IMR-90 (cell line): ENCODE data around the gene PARP3. TPM values are rescaled to one million over a fixed set of nuclear protein-coding genes. Genes with fewer than 3 reads are reported as not detected.
"Not testable (repeated sequence)": the region's sequence is repeated elsewhere in the genome, so short reads cannot be mapped to it uniquely, and the experiment has no call there.

Experiments
- ATAC-seq: fragments of 200-7000 bp; cut with Tn5 transposase; 2 replicates; pipeline ENCODE4 v1.9.1; 2020; ENCODE audit warnings: low read depth, mild to moderate bottlenecking, moderate library complexity
- BruUV-seq: library from RNA; stranded (reverse); fragments of 400-500 nt; replicated peaks from 2 replicates; lab custom pipeline; 2021; lab: Mats Ljungman, UMichigan
- CTCF ChIA-PET: fragments of 300-600 bp; formaldehyde crosslinking; extraction: SDS; loops from one replicate; lab custom pipeline; 2021; ENCODE audit warnings: antibody characterized with exemption; lab: Yijun Ruan, JAX
- POLR2A ChIA-PET: fragments of 300-600 bp; sonication (Branson Sonifier 250); formaldehyde crosslinking; loops from one replicate; lab custom pipeline; 2022; ENCODE audit warnings: antibody characterized with exemption; ENCODE audit not compliant: unreplicated experiment; lab: Charles Lee
- DNase-seq: peaks from one replicate; pipeline ENCODE4 v3.0.0; 2013
- H2AFZ ChIP-seq: replicated peaks from 2 replicates; pipeline ENCODE3; 2013; ENCODE audit warnings: low read length, mild to moderate bottlenecking; ENCODE audit not compliant: poor library complexity
- H2AK5ac ChIP-seq: 2 replicates; pipeline ENCODE4 v1.6.1; 2013; ENCODE audit warnings: low read depth, low read length, inconsistent platforms
- H2AK9ac ChIP-seq: replicated peaks from 2 replicates; pipeline ENCODE3; 2013; ENCODE audit warnings: mild to moderate bottlenecking, low read depth, low read length, moderate library complexity; ENCODE audit not compliant: poor library complexity
- H2BK120ac ChIP-seq: 2 replicates; pipeline ENCODE4 v1.6.1; 2013; ENCODE audit warnings: low read depth, low read length, inconsistent platforms
- H2BK15ac ChIP-seq: 3 replicates; pipeline ENCODE4 v1.6.1; 2013; ENCODE audit warnings: low read depth, low read length, inconsistent platforms
- H2BK20ac ChIP-seq: 2 replicates; pipeline ENCODE4 v1.6.1; 2013; ENCODE audit warnings: low read depth, mild to moderate bottlenecking, inconsistent platforms, low read length, moderate library complexity
- H2BK5ac ChIP-seq: 2 replicates; pipeline ENCODE4 v1.6.1; 2013; ENCODE audit warnings: mild to moderate bottlenecking, low read depth, low read length, inconsistent platforms; ENCODE audit not compliant: poor library complexity, severe bottlenecking
- H3K14ac ChIP-seq: replicated peaks from 2 replicates; pipeline ENCODE4 v1.6.1; 2013; ENCODE audit warnings: low read depth, low read length, inconsistent platforms
- H3K18ac ChIP-seq: 2 replicates; pipeline ENCODE4 v1.6.1; 2013; ENCODE audit warnings: low read depth, low read length, control low read depth
- H3K23ac ChIP-seq: 2 replicates; pipeline ENCODE4 v1.6.1; 2013; ENCODE audit warnings: low read depth, low read length, inconsistent platforms
- H3K27ac ChIP-seq: 2 replicates; pipeline ENCODE4 v1.5.1; 2013; ENCODE audit warnings: mild to moderate bottlenecking, control low read depth, low read length; ENCODE audit not compliant: insufficient read depth
- H3K27me3 ChIP-seq: 2 replicates; pipeline ENCODE4 v1.6.1; 2013; ENCODE audit warnings: low read length; ENCODE audit not compliant: control insufficient read depth, insufficient read depth
- H3K36me3 ChIP-seq: 2 replicates; pipeline ENCODE4 v1.6.1; 2013; ENCODE audit warnings: low read length, mixed read lengths; ENCODE audit not compliant: control insufficient read depth, insufficient read depth
- H3K4ac ChIP-seq: 2 replicates; pipeline ENCODE4 v1.6.1; 2013; ENCODE audit warnings: low read depth, low read length, inconsistent platforms
- H3K4me1 ChIP-seq: 2 replicates; pipeline ENCODE4 v1.6.1; 2013; ENCODE audit warnings: low read length, mixed read lengths; ENCODE audit not compliant: control insufficient read depth, insufficient read depth
- H3K4me2 ChIP-seq: 2 replicates; pipeline ENCODE4 v1.6.1; 2013; ENCODE audit warnings: low read depth, mild to moderate bottlenecking, control low read depth, low read length, moderate library complexity
- H3K4me3 ChIP-seq: 2 replicates; pipeline ENCODE4 v1.5.1; 2013; ENCODE audit warnings: low read depth, mild to moderate bottlenecking, control low read depth, low read length, moderate library complexity; ENCODE audit not compliant: insufficient read depth
- H3K56ac ChIP-seq: 2 replicates; pipeline ENCODE4 v1.6.1; 2013; ENCODE audit warnings: low read length, inconsistent platforms; ENCODE audit not compliant: insufficient read depth; ENCODE audit errors: extremely low read depth
- H3K79me1 ChIP-seq, 2 experiments: 2 replicates each; pipeline ENCODE4 v1.6.1; 2013; ENCODE audit warnings: low read length in 2 of 2, inconsistent platforms in 1 of 2, low read depth in 1 of 2
- H3K9ac ChIP-seq: 2 replicates; pipeline ENCODE4 v1.6.1; 2013; ENCODE audit warnings: low read depth, low read length, control low read depth
- H3K9me1 ChIP-seq: 2 replicates; pipeline ENCODE4 v1.6.1; 2013; ENCODE audit warnings: low read length, inconsistent platforms; ENCODE audit not compliant: insufficient read depth
- H3K9me3 ChIP-seq: 2 replicates; pipeline ENCODE4 v1.6.1; 2013; ENCODE audit warnings: low read length; ENCODE audit not compliant: control insufficient read depth, insufficient read depth
- H4K20me1 ChIP-seq: 2 replicates; pipeline ENCODE4 v1.6.1; 2013; ENCODE audit warnings: low read length, inconsistent platforms; ENCODE audit not compliant: insufficient read depth
- H4K5ac ChIP-seq: 2 replicates; pipeline ENCODE4 v1.6.1; 2013; ENCODE audit warnings: mild to moderate bottlenecking, low read depth, low read length, control low read depth
- H4K8ac ChIP-seq, 2 experiments: 2 replicates each; pipeline ENCODE4 v1.6.1; 2013; ENCODE audit warnings: low read depth in 2 of 2, low read length in 2 of 2, control low read depth in 1 of 2, inconsistent platforms in 1 of 2
- H4K91ac ChIP-seq: 2 replicates; pipeline ENCODE4 v1.6.1; 2013; ENCODE audit warnings: low read depth, low read length, inconsistent platforms; ENCODE audit not compliant: insufficient read depth
- WGBS, 2 experiments: methylation state at CpG; one replicate each; pipeline versions ENCODE4 v1.1.5 to v1.1.7; 2013; ENCODE audit warnings: missing lambda C conversion rate in 2 of 2; ENCODE audit not compliant: insufficient read length in 1 of 2; ENCODE audit errors: extremely low coverage in 2 of 2; 5-methylcytosine and 5-hydroxymethylcytosine counted together
- dilution Hi-C: fragments of 300-500 bp; cut with HindIII; formaldehyde crosslinking; loops from one replicate; pipeline ENCODE4 v1.14.3; 2018; ENCODE audit warnings: low sequenced_read_pairs; ENCODE audit not compliant: unreplicated experiment
- in situ Hi-C: fragments of 300-500 bp; cut with MboI; formaldehyde crosslinking; loops from 3 replicates; pipeline ENCODE4 v1.14.3; 2019; ENCODE audit warnings: low sequenced_read_pairs, inconsistent platforms, mixed read lengths
- intact Hi-C: fragments of 100-400 bp; cut with micrococcal nuclease; formaldehyde crosslinking; loops from 2 replicates; pipeline ENCODE4 v1.10.0; 2022
- polyA plus RNA-seq, 3 experiments: library from polyadenylated mRNA; depleted of rRNA; stranded (reverse); fragments of >200 nt; gene quantifications; 2 replicates each; pipeline ENCODE4 v1.2.3, GENCODE V29; 2012; ENCODE audit warnings: low replicate concordance in 1 of 3
- total RNA-seq: library from RNA; depleted of rRNA; stranded (reverse); fragments of >200 nt; gene quantifications from 2 replicates; pipeline ENCODE4 v1.2.3, GENCODE V29; 2012

PARP3 gene
- total and polyA plus RNA-seq, 2 of the 4 experiments (the other 2 are of a cell fraction) = 16.3 to 22.0 TPM

DNA sequence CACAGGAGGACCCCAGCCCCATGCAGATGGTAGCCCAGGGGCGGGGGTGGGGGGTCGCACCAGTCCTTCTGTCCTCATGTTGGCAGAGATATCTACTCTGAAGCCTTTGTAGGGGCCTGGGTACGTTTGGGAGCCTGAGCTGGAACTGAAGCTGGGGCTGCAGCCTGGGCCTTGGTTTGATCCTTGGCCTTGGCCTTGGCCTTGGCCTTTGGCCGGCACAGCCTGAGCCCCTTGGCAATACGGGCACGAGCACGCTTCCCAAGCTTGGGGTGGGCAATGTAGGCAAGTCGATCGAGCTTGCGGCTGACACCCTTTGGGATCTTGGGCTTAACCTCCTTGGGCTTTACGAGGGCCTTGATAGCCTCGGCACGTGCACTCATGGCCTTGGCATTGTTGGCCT lies 51.5 kb downstream of the PARP3 start:
- H3K4me3 ChIP-seq, H2BK20ac ChIP-seq, H3K4me2 ChIP-seq, CTCF ChIA-PET, H3K4ac ChIP-seq, H2AFZ ChIP-seq, H3K9me1 ChIP-seq, H2AK5ac ChIP-seq, H2BK5ac ChIP-seq, H3K27ac ChIP-seq, dilution Hi-C loops, H3K9ac ChIP-seq, H3K14ac ChIP-seq, ATAC-seq, DNase-seq, H4K91ac ChIP-seq, H2AK9ac ChIP-seq, H3K9me3 ChIP-seq, H2BK15ac ChIP-seq, POLR2A ChIA-PET, H3K27me3 ChIP-seq, H3K23ac ChIP-seq, in situ Hi-C loops, H2BK120ac ChIP-seq, H3K18ac ChIP-seq, H3K56ac ChIP-seq, H4K8ac ChIP-seq, H4K5ac ChIP-seq: not testable (repeated sequence)
- WGBS, 2 experiments = no CpG with 5 or more reads among the region's 13 CpGs
- Histone ChIP-seq H3K4me1 (peaks cover 11% of the 10 kb centered on the region), H3K79me1 (peaks cover 24 to 47% of the 10 kb centered on the region in 2 experiments; a peak in 3 of 4 replicates), H3K36me3 (peaks cover 31% of the 10 kb centered on the region), H4K20me1 (peaks cover 18% of the 10 kb centered on the region; the same call in 1 of the 2 replicates)
- intact Hi-C loops = loop anchor here (2.0 kb wide), 1 partner anchor 51 kb away; the partner anchor contains the start of gene PARP3
- TSS peak; percentile 93 for BruUV-seq
